Vagina (tissue), 2 donors: Measurements from ENCODE around the gene MAN2B2. TPM values are rescaled to one million over a fixed set of nuclear protein-coding genes. Genes with fewer than 3 reads are reported as not detected.

ENCODE experiments used
- DNase-seq, 2 donors: peaks; one replicate each; pipeline ENCODE4 v3.0.0-alpha.2; 2017; ENCODE audit errors: extremely low spot score in 2 of 2
- H3K27ac ChIP-seq: fragments of 200-600 bp; sonication (generic); one replicate; pipeline ENCODE4 v1.5.1; 2019
- H3K27me3 ChIP-seq: fragments of 200-600 bp; sonication (generic); one replicate; pipeline ENCODE4 v1.5.1; 2019
- H3K36me3 ChIP-seq, 2 donors: fragments of 200-600 bp; sonication (generic); one replicate each; pipeline ENCODE4 v1.5.1; 2017 to 2019
- H3K4me1 ChIP-seq: fragments of 200-600 bp; sonication (generic); one replicate; pipeline ENCODE4 v1.5.1; 2019
- H3K4me3 ChIP-seq, 2 donors: fragments of 200-600 bp; sonication (generic); 1 replicate in 1 of 2; 2 replicates in 1 of 2; pipeline ENCODE4 v1.5.1; 2016 to 2019
- H3K9me3 ChIP-seq: fragments of 200-600 bp; sonication (generic); one replicate; pipeline ENCODE4 v1.5.1; 2019
- POLR2A ChIP-seq, 2 donors: fragments of 450-650 bp; IDR thresholded peaks; one replicate each; pipeline ENCODE4 v1.6.1; 2017; ENCODE audit warnings: antibody characterized with exemption in 2 of 2, mild to moderate bottlenecking in 2 of 2, moderate library complexity in 2 of 2
- POLR2AphosphoS5 ChIP-seq, 2 donors: sonication (generic); formaldehyde crosslinking; IDR thresholded peaks; one replicate each; pipeline ENCODE4 v1.9.0; 2017; ENCODE audit warnings: antibody characterized with exemption in 2 of 2, mild to moderate bottlenecking in 2 of 2, low read depth in 1 of 2; ENCODE audit not compliant: insufficient read depth in 1 of 2
- intact Hi-C: fragments of 100-400 bp; cut with DNase I; formaldehyde crosslinking; loops from one replicate; pipeline ENCODE4 v1.15.1; 2023
- total RNA-seq: library from RNA; depleted of rRNA; stranded (reverse); fragments of >200 nt; gene quantifications from one replicate; pipeline ENCODE4 v1.2.3, GENCODE V29; 2016
- TF ChIP-seq, protein P1 (sequence below), 3 experiments: fragments of 450-650 bp in 2 of 3; fragments of 200-600 bp in 1 of 3; sonication (generic) in 1 of 3; IDR thresholded peaks; one replicate each; pipeline ENCODE4 v1.5.1; 2017 to 2019; ENCODE audit warnings: antibody characterized with exemption in 3 of 3, mild to moderate bottlenecking in 2 of 3, moderate library complexity in 2 of 3

Gene MAN2B2
- total RNA-seq, 1 donor from 2014 or later, result 26.3 TPM

GRCh38 chr4:6618386-6619115, 43.6 kb downstream of the MAN2B2 start:
- intact Hi-C loops, result no loop called here
- no peaks in the 10 kb centered on the region for H3K4me1 ChIP-seq
- DNase-seq, result no peak
- H3K9me3 ChIP-seq, result no peaks in the 10 kb centered on the region
- no peak overlapping the region for H3K4me3 ChIP-seq
- TF ChIP-seq POLR2AphosphoS5 (IDR thresholded peaks at IDR 0.05; ENCODE audit: insufficient read depth in 1 of 2, low read depth in 1 of 2), result no peak
- TF ChIP-seq POLR2A (IDR thresholded peaks at IDR 0.05), result no peak
- TF ChIP-seq, protein P1, sequence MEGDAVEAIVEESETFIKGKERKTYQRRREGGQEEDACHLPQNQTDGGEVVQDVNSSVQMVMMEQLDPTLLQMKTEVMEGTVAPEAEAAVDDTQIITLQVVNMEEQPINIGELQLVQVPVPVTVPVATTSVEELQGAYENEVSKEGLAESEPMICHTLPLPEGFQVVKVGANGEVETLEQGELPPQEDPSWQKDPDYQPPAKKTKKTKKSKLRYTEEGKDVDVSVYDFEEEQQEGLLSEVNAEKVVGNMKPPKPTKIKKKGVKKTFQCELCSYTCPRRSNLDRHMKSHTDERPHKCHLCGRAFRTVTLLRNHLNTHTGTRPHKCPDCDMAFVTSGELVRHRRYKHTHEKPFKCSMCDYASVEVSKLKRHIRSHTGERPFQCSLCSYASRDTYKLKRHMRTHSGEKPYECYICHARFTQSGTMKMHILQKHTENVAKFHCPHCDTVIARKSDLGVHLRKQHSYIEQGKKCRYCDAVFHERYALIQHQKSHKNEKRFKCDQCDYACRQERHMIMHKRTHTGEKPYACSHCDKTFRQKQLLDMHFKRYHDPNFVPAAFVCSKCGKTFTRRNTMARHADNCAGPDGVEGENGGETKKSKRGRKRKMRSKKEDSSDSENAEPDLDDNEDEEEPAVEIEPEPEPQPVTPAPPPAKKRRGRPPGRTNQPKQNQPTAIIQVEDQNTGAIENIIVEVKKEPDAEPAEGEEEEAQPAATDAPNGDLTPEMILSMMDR (IDR thresholded peaks at IDR 0.05), result no peak
- no peaks in the 10 kb centered on the region for H3K27me3 ChIP-seq
- no peak overlapping the region for H3K27ac ChIP-seq
- H3K36me3 ChIP-seq, result peaks cover 0 to 53% of the 10 kb centered on the region in 2 donors

- Histone ChIP-seq H3K36me3 (peaks cover 0 to 52% of the 10 kb centered on the region in 2 donors), H3K27me3 (no peaks in the 10 kb centered on the region), H3K27ac (no peak overlapping the region), H3K4me3 (no peak overlapping the region), H3K9me3 (no peaks in the 10 kb centered on the region), H3K4me1 (no peaks in the 10 kb centered on the region)
- no peak for DNase-seq
- TF ChIP-seq, protein P1 (IDR thresholded peaks at IDR 0.05), result no peak
- TF ChIP-seq POLR2AphosphoS5 (IDR thresholded peaks at IDR 0.05; ENCODE audit: insufficient read depth in 1 of 2, low read depth in 1 of 2), result no peak
- no peak for TF ChIP-seq POLR2A (IDR thresholded peaks at IDR 0.05)
- intact Hi-C loops, result no loop called here
Measured at GRCh38 chr4:6619116-6619465, 44.1 kb downstream of the MAN2B2 start.

GRCh38 chr4:6619466-6620255, 44.7 kb downstream of the MAN2B2 start:
- no peak for TF ChIP-seq POLR2A (IDR thresholded peaks at IDR 0.05)
- TF ChIP-seq, protein P1 (IDR thresholded peaks at IDR 0.05), result no peak
- TF ChIP-seq POLR2AphosphoS5 (IDR thresholded peaks at IDR 0.05; ENCODE audit: insufficient read depth in 1 of 2, low read depth in 1 of 2), result no peak
- Histone ChIP-seq H3K9me3 (no peaks in the 10 kb centered on the region), H3K27ac (no peak overlapping the region), H3K27me3 (no peaks in the 10 kb centered on the region), H3K4me3 (no peak overlapping the region), H3K4me1 (no peaks in the 10 kb centered on the region), H3K36me3 (peaks cover 0 to 48% of the 10 kb centered on the region in 2 donors)
- no peak for DNase-seq
- intact Hi-C loops, result no loop called here

DNA sequence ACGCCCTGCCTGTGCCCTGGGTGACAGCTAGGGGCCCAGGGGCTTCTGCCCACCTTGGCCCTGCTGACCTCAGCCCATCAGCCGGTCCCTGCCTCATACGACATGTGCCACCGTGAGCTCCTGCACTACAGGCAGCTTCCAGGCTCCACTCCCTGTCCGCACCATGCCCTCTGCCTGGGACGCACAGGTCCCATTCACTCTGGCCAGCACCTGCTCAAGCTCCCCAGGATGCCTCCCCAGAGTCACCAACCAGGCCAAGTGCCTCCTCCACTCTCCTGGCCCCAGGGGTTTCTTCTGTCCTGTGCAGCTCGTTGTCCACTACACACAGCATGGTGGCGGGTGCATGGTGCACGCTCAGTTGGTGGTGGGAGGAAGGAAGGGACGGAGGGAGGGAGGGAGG, 45.3 kb downstream of the MAN2B2 start:
- peaks cover 0 to 42% of the 10 kb centered on the region in 2 donors for H3K36me3 ChIP-seq

More for the DNA sequence above, 45.3 kb downstream of the MAN2B2 start:
- no peaks in the 10 kb centered on the region for H3K4me1 ChIP-seq
- intact Hi-C loops, result no loop called here
- H3K27me3 ChIP-seq, result no peaks in the 10 kb centered on the region
- H3K9me3 ChIP-seq, result no peaks in the 10 kb centered on the region
- H3K27ac ChIP-seq, result no peak overlapping the region
- H3K4me3 ChIP-seq, result no peak overlapping the region
- no peak for DNase-seq
- TF ChIP-seq POLR2AphosphoS5 (IDR thresholded peaks at IDR 0.05; ENCODE audit: insufficient read depth in 1 of 2, low read depth in 1 of 2), result no peak
- no peak for TF ChIP-seq POLR2A (IDR thresholded peaks at IDR 0.05)
- TF ChIP-seq, protein P1 (IDR thresholded peaks at IDR 0.05), result no peak
